K562 (cell line): ENCODE measurements around the gene ASMTL.

Experiments used
- CHD2 ChIP-seq: IDR thresholded peaks from 2 replicates; pipeline ENCODE4 v1.6.1; 2011; ENCODE audit warnings: low read depth, low read length
- HDAC1 ChIP-seq, 2 experiments: fragments of 450-650 bp; IDR thresholded peaks; 2 replicates each; pipeline ENCODE4 v1.6.1; 2016 to 2017; ENCODE audit warnings: inconsistent platforms in 1 of 2, mild to moderate bottlenecking in 1 of 2, moderate library complexity in 1 of 2
- IRF2 ChIP-seq: sonication (generic); formaldehyde crosslinking; IDR thresholded peaks from 2 replicates; pipeline ENCODE4 v1.8.1; 2022; ENCODE audit warnings: mild to moderate bottlenecking, missing genetic modification reagents
- MYC ChIP-seq, 2 experiments: fragments of 250-450 bp in 1 of 2; sonication (Bioruptor Pico) in 1 of 2; IDR thresholded peaks; 2 replicates each; pipeline versions ENCODE4 v1.5.1 to v1.6.1; 2012 to 2021; ENCODE audit warnings: low read depth in 2 of 2, borderline replicate concordance in 1 of 2, improper control_type of control experiment in 1 of 2, low read length in 1 of 2, mild to moderate bottlenecking in 1 of 2, moderate library complexity in 1 of 2
- NFYB ChIP-seq: IDR thresholded peaks from 2 replicates; pipeline ENCODE4 v1.6.1; 2011; ENCODE audit warnings: mild to moderate bottlenecking, moderate library complexity; ENCODE audit not compliant: insufficient read length; ENCODE audit errors: extremely low read depth
- SMAD4 ChIP-seq: fragments of 250-450 bp; sonication (Bioruptor Pico); conservative IDR thresholded peaks from 2 replicates; pipeline ENCODE4 v1.8.0; 2021; ENCODE audit warnings: inconsistent platforms, mild to moderate bottlenecking, moderate library complexity
- ZNF24 ChIP-seq: fragments of 450-650 bp; IDR thresholded peaks from 2 replicates; pipeline ENCODE4 v1.6.1; 2016
- TF ChIP-seq, protein P1 (sequence below): sonication (generic); formaldehyde crosslinking; IDR thresholded peaks from 2 replicates; pipeline ENCODE4 v1.8.0; 2022; ENCODE audit warnings: missing genetic modification reagents, mild to moderate bottlenecking, borderline replicate concordance
- TF ChIP-seq, protein P2 (sequence below): sonication (generic); formaldehyde crosslinking; IDR thresholded peaks from 2 replicates; pipeline ENCODE4 v1.8.1; 2023; ENCODE audit warnings: missing genetic modification reagents, mild to moderate bottlenecking, borderline replicate concordance

DNA sequence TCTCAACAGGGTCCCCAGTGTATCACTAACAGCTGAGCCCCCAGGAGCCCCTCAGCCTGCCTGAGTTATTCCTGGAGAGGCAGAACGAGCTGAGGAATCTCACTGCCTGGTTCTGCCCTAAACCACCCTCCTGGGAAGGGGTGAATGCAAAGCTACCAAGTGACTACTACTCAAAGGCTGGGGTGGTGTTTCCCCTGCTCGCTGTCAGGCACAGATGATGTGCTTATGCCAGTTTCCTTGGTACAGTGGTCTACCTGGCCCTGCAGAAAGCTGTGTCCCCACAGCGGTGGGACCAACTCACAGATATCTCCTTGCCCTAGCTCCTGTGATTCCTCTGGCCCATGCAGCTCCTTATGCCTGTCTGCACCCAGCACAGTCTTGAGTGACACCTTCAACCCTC is 35.4 kb upstream of the ASMTL start:
- TF ChIP-seq IRF2 (CRISPR knock-in tag) = no peak
- TF ChIP-seq NFYB = no peak
- no peak for TF ChIP-seq HDAC1 (IDR thresholded peaks at IDR 0.05)
- TF ChIP-seq, protein P1, sequence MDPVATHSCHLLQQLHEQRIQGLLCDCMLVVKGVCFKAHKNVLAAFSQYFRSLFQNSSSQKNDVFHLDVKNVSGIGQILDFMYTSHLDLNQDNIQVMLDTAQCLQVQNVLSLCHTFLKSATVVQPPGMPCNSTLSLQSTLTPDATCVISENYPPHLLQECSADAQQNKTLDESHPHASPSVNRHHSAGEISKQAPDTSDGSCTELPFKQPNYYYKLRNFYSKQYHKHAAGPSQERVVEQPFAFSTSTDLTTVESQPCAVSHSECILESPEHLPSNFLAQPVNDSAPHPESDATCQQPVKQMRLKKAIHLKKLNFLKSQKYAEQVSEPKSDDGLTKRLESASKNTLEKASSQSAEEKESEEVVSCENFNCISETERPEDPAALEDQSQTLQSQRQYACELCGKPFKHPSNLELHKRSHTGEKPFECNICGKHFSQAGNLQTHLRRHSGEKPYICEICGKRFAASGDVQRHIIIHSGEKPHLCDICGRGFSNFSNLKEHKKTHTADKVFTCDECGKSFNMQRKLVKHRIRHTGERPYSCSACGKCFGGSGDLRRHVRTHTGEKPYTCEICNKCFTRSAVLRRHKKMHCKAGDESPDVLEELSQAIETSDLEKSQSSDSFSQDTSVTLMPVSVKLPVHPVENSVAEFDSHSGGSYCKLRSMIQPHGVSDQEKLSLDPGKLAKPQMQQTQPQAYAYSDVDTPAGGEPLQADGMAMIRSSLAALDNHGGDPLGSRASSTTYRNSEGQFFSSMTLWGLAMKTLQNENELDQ (CRISPR knock-in tag) = no peak
- no peak for TF ChIP-seq SMAD4
- TF ChIP-seq ZNF24 = no peak
- no peak for TF ChIP-seq MYC (IDR thresholded peaks at IDR 0.05; ENCODE audit: low read depth, low read length)
- no peak for TF ChIP-seq MYC (CRISPR knock-in tag; IDR thresholded peaks at IDR 0.05; ENCODE audit: borderline replicate concordance, low read depth)
- TF ChIP-seq, protein P2, sequence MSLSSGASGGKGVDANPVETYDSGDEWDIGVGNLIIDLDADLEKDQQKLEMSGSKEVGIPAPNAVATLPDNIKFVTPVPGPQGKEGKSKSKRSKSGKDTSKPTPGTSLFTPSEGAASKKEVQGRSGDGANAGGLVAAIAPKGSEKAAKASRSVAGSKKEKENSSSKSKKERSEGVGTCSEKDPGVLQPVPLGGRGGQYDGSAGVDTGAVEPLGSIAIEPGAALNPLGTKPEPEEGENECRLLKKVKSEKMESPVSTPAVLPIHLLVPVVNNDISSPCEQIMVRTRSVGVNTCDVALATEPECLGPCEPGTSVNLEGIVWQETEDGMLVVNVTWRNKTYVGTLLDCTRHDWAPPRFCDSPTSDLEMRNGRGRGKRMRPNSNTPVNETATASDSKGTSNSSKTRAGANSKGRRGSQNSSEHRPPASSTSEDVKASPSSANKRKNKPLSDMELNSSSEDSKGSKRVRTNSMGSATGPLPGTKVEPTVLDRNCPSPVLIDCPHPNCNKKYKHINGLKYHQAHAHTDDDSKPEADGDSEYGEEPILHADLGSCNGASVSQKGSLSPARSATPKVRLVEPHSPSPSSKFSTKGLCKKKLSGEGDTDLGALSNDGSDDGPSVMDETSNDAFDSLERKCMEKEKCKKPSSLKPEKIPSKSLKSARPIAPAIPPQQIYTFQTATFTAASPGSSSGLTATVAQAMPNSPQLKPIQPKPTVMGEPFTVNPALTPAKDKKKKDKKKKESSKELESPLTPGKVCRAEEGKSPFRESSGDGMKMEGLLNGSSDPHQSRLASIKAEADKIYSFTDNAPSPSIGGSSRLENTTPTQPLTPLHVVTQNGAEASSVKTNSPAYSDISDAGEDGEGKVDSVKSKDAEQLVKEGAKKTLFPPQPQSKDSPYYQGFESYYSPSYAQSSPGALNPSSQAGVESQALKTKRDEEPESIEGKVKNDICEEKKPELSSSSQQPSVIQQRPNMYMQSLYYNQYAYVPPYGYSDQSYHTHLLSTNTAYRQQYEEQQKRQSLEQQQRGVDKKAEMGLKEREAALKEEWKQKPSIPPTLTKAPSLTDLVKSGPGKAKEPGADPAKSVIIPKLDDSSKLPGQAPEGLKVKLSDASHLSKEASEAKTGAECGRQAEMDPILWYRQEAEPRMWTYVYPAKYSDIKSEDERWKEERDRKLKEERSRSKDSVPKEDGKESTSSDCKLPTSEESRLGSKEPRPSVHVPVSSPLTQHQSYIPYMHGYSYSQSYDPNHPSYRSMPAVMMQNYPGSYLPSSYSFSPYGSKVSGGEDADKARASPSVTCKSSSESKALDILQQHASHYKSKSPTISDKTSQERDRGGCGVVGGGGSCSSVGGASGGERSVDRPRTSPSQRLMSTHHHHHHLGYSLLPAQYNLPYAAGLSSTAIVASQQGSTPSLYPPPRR (CRISPR knock-in tag) = no peak
- no peak for TF ChIP-seq CHD2
